HAP-1 (cell line): Measurements from ENCODE around the gene LILRB1.
"Not testable (repeated sequence)": the region's sequence is repeated elsewhere in the genome, so short reads cannot be mapped to it uniquely, and the experiment has no call there.

ENCODE experiments used
- DNase-seq, 2 experiments: peaks; one replicate each; pipeline ENCODE4 v3.0.0-alpha.2; 2016 to 2020; ENCODE audit warnings: low spot score in 2 of 2
- H3K27me3 ChIP-seq: fragments of 250-450 bp; sonication (Bioruptor Pico); 2 replicates; pipeline ENCODE4 v1.5.1; 2020; ENCODE audit warnings: low read depth, mild to moderate bottlenecking, moderate library complexity
- H3K36me3 ChIP-seq: fragments of 250-450 bp; sonication (Bioruptor Pico); replicated peaks from 2 replicates; pipeline ENCODE4 v1.5.1; 2020; ENCODE audit warnings: mild to moderate bottlenecking
- H3K4me1 ChIP-seq: fragments of 250-450 bp; sonication (Bioruptor Pico); 2 replicates; pipeline ENCODE4 v1.5.1; 2020; ENCODE audit warnings: mild to moderate bottlenecking
- H3K4me3 ChIP-seq: fragments of 250-450 bp; sonication (Bioruptor Pico); 2 replicates; pipeline ENCODE4 v1.5.1; 2020; ENCODE audit warnings: mild to moderate bottlenecking, moderate library complexity
- H3K9me3 ChIP-seq: fragments of 250-450 bp; sonication (Bioruptor Pico); 2 replicates; pipeline ENCODE4 v1.5.1; 2020; ENCODE audit warnings: mild to moderate bottlenecking, moderate library complexity
- in situ Hi-C: fragments of 300-500 bp; cut with MboI; formaldehyde crosslinking; loops from 3 replicates; pipeline ENCODE4 v1.14.3; 2020; ENCODE audit warnings: low sequenced_read_pairs, inconsistent platforms, mixed read lengths

LILRB1 gene

DNA sequence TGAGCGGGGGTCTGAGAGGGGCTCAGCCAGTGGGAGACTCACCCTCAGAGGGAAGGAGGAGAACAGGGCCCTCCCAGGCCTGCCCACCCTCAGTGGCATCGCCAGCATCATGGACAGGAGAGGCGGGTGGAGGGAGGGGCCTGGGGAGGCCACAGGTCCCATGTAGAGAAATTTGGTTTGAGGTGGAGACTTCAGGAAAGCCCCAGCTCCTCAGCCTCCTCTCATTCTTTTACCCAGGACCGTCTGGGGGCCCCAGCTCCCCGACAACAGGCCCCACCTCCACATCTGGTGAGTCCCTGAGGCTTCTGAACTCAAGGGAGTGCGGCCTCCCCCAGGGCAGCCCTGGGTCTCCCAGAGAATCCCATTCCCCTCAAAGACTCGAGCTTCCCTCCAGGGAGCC is 3.1 kb downstream of the LILRB1 start:
- H3K4me3 ChIP-seq = no peak overlapping the region
- DNase-seq = no peak
- no peaks in the 10 kb centered on the region for H3K27me3 ChIP-seq
- no peaks in the 10 kb centered on the region for H3K4me1 ChIP-seq
- H3K9me3 ChIP-seq = no peaks in the 10 kb centered on the region
- in situ Hi-C loops = loop anchor here (5.0 kb wide), 1 partner anchor 336 kb away; no protein-coding TSS in a partner anchor
- no peaks in the 10 kb centered on the region for H3K36me3 ChIP-seq

DNA sequence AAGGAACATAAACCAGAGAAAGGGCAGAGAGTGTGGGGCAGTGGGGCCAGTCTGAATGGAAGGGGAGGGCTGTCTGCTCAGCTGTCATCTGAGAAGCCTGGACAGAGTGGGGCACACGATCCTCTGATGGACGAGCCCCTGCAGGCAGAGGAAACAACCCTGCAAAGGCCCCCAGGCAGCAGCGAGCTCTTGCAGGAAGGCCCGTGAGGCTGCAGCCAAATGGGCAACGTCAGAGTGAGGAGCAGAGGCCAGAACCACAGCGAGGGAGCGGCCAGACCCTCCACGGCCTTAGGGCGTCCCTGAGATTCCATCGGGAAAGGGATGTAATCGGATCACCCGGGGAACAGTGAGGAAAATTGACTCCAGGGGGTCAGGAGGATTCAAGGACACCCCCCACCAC is 5.8 kb downstream of the LILRB1 start:
- H3K4me3 ChIP-seq, H3K4me1 ChIP-seq, H3K9me3 ChIP-seq, in situ Hi-C loops, H3K36me3 ChIP-seq, DNase-seq, H3K27me3 ChIP-seq: not testable (repeated sequence)

DNA sequence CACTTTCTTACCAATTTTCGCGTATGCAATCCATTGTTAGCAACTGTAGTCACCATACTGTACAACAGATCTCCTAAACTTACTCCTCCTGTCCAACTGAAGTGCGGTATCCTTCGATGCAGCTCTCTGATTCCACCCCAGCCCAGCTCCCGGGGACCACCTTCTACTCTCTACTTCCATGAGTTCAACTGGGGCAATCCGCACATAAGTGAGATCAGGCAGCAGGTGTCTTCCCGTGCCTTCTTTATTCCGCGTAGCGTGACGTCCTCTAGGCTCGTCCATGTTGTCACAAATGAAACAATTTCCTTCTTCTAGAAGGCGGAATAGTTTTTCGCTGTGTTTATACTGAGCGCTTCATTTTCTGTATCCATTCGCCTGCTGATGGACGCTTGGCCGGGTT is 8.4 kb downstream of the LILRB1 start:
- no peak for DNase-seq
- no peaks in the 10 kb centered on the region for H3K9me3 ChIP-seq
- in situ Hi-C loops = no loop called here

DNA sequence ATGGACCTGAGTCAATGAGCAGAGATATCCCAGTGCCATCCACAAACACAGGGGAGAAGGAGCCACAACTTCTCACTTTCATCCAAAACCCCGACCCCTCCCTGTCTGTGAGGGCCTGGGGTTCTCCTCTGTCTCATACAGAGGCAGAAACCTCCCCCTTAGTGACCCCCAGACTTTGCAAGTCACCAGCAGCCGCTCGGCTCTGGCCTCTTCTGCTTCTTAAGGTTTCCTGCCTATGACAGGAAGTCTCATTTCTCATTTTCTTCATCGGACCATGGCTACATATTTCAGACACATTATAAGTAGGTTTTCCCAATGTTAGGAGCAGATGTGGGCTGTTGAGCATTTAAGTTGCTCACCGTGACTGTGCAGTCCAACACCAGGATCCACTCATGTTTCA is 12.7 kb downstream of the LILRB1 start:
- in situ Hi-C loops, H3K4me1 ChIP-seq, DNase-seq, H3K36me3 ChIP-seq, H3K4me3 ChIP-seq, H3K27me3 ChIP-seq, H3K9me3 ChIP-seq: not testable (repeated sequence)

More for the DNA sequence above, 8.4 kb downstream of the LILRB1 start:
- Histone ChIP-seq H3K36me3 (no peaks in the 10 kb centered on the region), H3K4me3 (no peak overlapping the region), H3K27me3 (no peaks in the 10 kb centered on the region), H3K4me1 (no peaks in the 10 kb centered on the region)

DNA sequence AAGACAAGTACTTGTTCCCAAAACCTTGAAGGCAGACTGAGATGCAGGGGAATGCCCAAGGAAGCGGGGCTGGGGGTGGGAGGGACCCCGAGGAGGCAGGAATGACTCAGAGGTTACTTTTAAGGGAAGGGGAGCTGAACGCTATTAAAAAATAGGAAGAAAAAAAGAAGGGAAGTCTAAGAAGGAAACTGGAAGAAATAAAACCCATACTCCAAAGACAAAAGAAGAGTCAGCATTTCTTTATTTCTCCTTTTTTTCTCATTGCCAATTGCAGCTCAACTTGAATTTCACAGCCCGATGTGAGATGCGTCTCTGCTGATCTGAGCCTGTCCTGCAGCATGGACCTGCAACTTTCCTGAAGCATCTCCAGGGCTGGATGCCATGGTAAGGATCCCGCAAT is 13.3 kb downstream of the LILRB1 start:
- H3K4me3 ChIP-seq, H3K9me3 ChIP-seq, in situ Hi-C loops, H3K36me3 ChIP-seq, DNase-seq, H3K4me1 ChIP-seq, H3K27me3 ChIP-seq: not testable (repeated sequence)

DNA sequence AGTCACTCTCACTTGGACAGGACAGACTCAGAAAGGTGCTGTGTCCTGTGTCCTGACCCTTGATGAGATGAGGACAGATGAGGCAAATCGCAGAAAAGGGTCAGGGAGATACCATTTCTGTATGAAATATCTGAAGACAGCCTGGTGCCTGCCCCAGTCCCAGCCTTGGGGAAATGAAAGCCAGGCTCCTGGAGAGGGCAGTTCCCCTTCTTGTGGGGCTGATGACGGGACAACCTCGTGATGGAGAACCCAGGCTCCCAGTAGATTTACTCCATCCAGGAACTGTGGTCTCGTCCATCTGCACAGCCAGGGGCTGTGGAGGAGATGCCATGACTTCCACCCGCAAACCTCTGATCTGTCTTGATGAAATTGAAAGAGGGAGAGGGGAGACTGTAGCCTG is 13.8 kb downstream of the LILRB1 start:
- Histone ChIP-seq H3K4me3 (no peak overlapping the region), H3K9me3 (no peaks in the 10 kb centered on the region), H3K27me3 (no peaks in the 10 kb centered on the region), H3K4me1 (no peaks in the 10 kb centered on the region), H3K36me3 (no peaks in the 10 kb centered on the region)
- no peak for DNase-seq
- in situ Hi-C loops = no loop called here

DNA sequence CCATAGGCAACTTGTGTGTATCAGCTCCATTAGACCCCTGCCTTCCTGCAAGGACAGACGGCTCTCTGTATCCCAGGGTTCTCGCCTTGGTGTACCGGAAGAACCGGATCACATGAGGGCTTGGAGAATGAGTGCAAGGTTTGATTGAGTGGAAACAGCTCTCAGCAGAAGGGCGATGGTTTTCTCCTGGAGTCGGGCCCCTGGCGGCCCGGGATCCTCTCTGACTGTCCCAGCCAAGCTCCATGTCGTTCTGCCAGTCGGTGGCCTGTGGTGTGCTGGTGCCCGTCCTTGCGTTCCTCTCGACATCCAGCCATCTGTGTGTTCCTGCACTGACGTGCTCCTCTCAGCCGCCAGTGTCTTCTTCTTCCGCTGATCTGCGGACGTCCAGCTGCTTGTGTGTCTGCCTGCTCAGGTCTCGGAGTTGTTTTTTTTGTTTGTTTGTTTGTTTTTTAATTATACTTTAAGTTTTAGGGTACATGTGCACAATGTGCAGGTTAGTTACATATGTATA is 16.1 kb downstream of the LILRB1 start:
- no peak overlapping the region for H3K4me3 ChIP-seq
- H3K27me3 ChIP-seq = no peaks in the 10 kb centered on the region
- H3K4me1 ChIP-seq = no peaks in the 10 kb centered on the region
- no peaks in the 10 kb centered on the region for H3K9me3 ChIP-seq
- DNase-seq = no peak
- in situ Hi-C loops = no loop called here
- H3K36me3 ChIP-seq = no peaks in the 10 kb centered on the region

DNA sequence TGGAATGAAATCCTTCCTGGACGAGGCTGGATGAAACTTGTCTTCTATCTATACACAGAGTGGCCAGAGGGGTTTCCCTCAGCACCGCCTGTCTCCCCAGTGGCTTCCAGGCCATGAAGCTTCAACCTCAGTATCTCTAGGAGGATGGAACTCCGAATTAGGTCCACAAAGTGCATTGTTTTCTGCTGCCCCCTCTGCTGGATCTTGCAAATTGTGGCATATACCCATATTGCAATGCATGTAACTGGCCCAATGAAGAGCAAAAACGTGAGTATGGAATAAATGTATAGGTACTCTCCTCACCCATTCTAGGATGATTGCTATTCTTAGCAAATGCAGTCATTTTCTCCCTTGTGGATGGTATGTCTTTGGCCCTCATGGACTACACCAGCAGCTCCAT is 17.8 kb downstream of the LILRB1 start:
- Histone ChIP-seq H3K4me1 (no peaks in the 10 kb centered on the region), H3K4me3 (no peak overlapping the region), H3K36me3 (no peaks in the 10 kb centered on the region), H3K9me3 (no peaks in the 10 kb centered on the region), H3K27me3 (no peaks in the 10 kb centered on the region)
- DNase-seq = no peak
- in situ Hi-C loops = no loop called here

DNA sequence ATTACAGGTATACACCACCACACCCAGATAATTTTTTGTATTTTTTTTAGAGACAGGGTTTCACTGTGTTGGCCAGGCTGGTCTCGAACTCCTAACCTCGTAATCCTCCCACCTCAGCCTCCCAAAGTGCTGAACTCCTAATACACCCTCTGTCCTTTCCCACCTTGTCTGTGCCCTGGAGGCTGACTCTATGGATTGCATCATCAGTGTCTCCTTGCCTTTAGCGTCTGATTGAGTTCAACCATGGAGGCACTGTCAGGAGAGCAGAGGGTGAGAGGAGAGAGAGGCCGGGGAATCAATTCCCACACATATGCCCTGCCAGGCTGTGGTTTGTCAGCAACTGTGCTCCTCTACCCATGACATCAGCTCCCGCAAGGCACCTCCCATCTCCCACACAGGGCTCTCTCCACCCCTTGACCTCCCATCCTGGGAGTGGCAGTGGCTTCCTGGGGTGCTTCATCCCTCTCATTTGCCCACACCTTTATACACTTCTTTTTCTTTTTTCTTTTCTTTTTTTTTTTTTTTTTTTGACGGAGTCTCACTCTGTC is 19.9 kb downstream of the LILRB1 start:
- H3K27me3 ChIP-seq = no peaks in the 10 kb centered on the region
- in situ Hi-C loops = no loop called here
- no peaks in the 10 kb centered on the region for H3K36me3 ChIP-seq
- no peaks in the 10 kb centered on the region for H3K9me3 ChIP-seq
- no peak overlapping the region for H3K4me3 ChIP-seq
- DNase-seq = no peak
- H3K4me1 ChIP-seq = no peaks in the 10 kb centered on the region

DNA sequence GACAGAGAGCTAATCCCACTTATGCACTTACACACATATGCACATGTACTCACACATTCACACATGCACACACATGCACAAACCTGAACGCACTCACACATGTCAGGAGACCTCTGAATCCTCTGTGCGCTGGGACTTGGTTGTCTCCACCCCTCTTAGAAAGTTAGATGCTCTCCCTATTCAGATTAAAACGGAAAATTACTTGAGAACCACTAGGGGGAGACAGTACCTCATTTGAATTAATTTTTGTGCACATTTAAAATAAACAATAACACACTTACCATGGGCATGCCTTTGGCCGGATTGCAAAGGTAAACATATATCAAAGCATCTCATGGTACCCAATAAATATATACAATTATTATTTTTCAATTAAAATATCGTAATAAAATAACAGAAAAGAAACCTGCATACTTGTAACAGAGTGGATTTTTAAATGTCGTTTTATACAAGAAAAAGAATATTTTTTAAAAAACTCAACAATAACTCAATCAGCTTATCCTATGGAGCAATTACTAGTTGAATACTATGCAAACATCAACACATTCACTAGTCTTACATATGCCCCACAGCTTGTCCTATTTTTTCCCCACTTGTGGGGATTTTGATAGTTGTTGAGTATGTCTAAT is 23.0 kb downstream of the LILRB1 start:
- Histone ChIP-seq H3K9me3 (no peaks in the 10 kb centered on the region), H3K4me3 (no peak overlapping the region), H3K36me3 (no peaks in the 10 kb centered on the region), H3K27me3 (no peaks in the 10 kb centered on the region), H3K4me1 (no peaks in the 10 kb centered on the region)
- DNase-seq = peak in 1 of 2 experiments; percentile 20
- in situ Hi-C loops = no loop called here

DNA sequence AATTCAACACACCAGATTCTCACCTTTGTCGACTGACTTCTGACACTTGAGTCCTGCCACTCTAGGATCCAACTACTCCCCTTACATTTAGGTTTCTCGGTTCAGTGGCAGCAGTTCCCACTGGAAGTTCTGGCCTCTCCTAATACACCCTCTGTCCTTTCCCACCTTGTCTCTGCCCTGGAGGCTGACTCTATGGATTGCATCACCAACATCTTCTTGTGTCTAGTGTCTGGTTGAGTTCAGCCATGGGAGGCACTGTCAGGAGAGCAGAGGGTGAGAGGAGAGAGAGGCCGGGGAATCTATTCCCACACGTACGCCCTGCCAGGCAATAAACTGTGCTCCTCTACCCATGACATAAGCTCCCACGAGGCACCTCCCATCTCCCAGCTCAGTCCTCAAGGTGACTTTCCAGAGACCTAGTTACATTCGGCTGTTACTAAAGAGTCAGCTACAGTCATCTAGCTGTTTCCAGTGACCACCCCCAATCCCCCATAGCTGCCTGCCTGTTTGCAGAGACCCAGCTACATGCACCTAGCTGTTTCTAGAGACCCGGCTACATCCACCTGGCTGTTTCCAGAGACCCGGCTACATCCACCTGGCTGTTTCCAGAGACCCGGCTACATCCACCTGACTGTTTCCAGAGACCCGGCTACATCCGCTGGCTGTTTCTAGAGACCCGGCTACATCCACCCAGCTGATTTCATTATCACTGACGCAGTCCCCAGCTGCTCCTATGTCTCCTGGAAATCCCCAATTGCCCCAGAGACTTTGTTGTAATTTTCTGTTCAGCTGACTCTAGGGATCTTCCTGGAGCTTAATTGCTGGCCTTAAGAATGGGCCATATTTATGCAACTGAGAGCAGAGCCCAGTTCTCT is 24.4 kb downstream of the LILRB1 start:
- Histone ChIP-seq H3K9me3 (no peaks in the 10 kb centered on the region), H3K4me3 (no peak overlapping the region), H3K4me1 (no peaks in the 10 kb centered on the region), H3K27me3 (no peaks in the 10 kb centered on the region), H3K36me3 (no peaks in the 10 kb centered on the region)
- DNase-seq = no peak
- in situ Hi-C loops = no loop called here

DNA sequence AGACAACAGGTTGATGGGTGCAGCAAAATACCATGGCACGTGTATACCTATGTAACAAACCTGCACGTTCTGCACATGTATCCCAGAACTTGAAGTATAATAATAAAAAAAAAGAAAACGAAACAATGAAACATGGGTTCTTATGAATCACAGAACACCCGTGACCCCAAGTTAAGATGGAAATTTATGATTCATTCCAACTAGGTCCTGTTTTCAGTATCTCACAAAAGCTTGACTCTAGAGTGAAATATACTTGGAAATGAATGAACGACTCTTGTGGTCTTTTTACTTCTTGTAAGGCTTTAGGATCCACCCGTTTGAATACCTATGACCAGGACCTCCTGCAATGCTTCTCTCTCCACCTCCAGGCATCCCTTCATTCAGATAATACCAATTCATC is 29.0 kb downstream of the LILRB1 start:
- no peak for DNase-seq
- Histone ChIP-seq H3K9me3 (no peaks in the 10 kb centered on the region), H3K4me1 (no peaks in the 10 kb centered on the region), H3K27me3 (no peaks in the 10 kb centered on the region), H3K36me3 (no peaks in the 10 kb centered on the region), H3K4me3 (no peak overlapping the region)
- in situ Hi-C loops = no loop called here

DNA sequence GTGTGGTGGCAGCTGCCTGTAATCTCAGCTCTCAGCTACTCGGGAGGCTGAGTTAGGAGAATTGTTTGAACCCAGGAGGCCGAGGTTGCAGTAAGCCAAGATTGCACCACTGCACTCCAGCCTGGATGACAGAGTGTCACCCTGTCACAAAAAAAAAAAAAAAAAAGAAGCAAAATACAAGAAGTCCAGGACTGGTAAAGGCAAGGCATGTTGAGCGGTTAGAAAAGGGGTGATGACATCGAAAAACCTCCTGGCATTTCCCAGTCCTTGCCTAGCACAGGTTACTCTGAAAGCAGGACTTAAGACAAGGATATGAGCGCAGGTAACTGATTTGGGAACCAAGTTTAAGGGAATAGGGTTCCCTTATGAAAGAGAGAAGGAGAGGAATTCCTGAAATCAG is 30.0 kb downstream of the LILRB1 start:
- no peaks in the 10 kb centered on the region for H3K27me3 ChIP-seq

DNA sequence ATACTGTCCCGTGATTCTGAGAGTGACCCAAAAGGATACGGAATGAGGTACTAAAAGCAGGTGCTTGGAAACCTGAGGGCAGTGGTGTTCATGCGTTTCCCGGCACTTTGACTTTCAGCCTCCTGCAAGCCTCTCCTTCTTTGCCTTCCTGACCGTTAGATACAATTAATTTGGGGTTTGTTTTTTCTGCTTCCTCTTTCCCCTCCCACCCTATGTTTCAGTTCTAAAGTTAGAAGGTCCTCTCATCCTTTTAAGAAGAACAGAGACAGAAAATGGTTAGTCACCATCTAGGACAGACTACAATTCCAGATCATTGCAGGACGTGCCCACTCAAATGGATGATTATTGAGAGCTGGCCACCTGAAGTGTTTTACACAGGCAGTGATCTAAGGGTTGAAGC is 30.7 kb downstream of the LILRB1 start:
- Histone ChIP-seq H3K9me3 (no peaks in the 10 kb centered on the region), H3K4me3 (no peak overlapping the region), H3K27me3 (no peaks in the 10 kb centered on the region), H3K4me1 (no peaks in the 10 kb centered on the region), H3K36me3 (no peaks in the 10 kb centered on the region)
- no peak for DNase-seq
- in situ Hi-C loops = no loop called here

More for the DNA sequence above, 30.0 kb downstream of the LILRB1 start:
- Histone ChIP-seq H3K4me1 (no peaks in the 10 kb centered on the region), H3K9me3 (no peaks in the 10 kb centered on the region), H3K4me3 (no peak overlapping the region), H3K36me3 (no peaks in the 10 kb centered on the region)
- no peak for DNase-seq
- in situ Hi-C loops = no loop called here
